Gastrocnemius medialis (tissue), 4 donors: ENCODE data around the gene KIF20B.

Experiments
- CTCF ChIP-seq, 5 experiments: fragments of 450-650 bp in 3 of 5; fragments of 200-600 bp in 2 of 5; sonication (generic) in 2 of 5; IDR thresholded peaks in 4 of 5; conservative IDR thresholded peaks in 1 of 5; 1 replicate in 4 of 5; 2 replicates in 1 of 5; pipeline ENCODE4 v1.5.1; 2016 to 2019; ENCODE audit warnings: antibody characterized with exemption in 5 of 5, mild to moderate bottlenecking in 3 of 5, moderate library complexity in 3 of 5
- POLR2A ChIP-seq, 2 donors: fragments of 450-650 bp; IDR thresholded peaks; one replicate each; pipeline ENCODE4 v1.6.1; 2017; ENCODE audit warnings: antibody characterized with exemption in 2 of 2, mild to moderate bottlenecking in 2 of 2, moderate library complexity in 2 of 2

- TF ChIP-seq CTCF (IDR thresholded peaks at IDR 0.05 in 4 of 5, conservative IDR thresholded peaks at IDR 0.05 in 1 of 5) (no peak), POLR2A (IDR thresholded peaks at IDR 0.05) (no peak)
These were observed 9.0 kb upstream of the KIF20B start for GRCh38 chr10:89692416-89692815.
